Dendritic cell treated with granulocyte-macrophage colony-stimulating factor and Interleukin-4, amounts not matched to agents 40 ng/mL and 50 ng/mL, for 4 days (primary cell): Measurements from ENCODE around the gene CDC14A.
"Not testable (repeated sequence)": the region's sequence is repeated elsewhere in the genome, so short reads cannot be mapped to it uniquely, and the experiment has no call there.

Experiments used
- H3K27ac Mint-ChIP-seq: one replicate; pipeline ENCODE4 v1.8.0; 2022; ENCODE audit warnings: mild to moderate bottlenecking, mixed read lengths
- H3K27me3 Mint-ChIP-seq: one replicate; pipeline ENCODE4 v1.8.0; 2022; ENCODE audit warnings: mild to moderate bottlenecking, mixed read lengths
- H3K36me3 Mint-ChIP-seq: one replicate; pipeline ENCODE4 v1.8.0; 2022; ENCODE audit warnings: low read depth, mixed read lengths
- H3K4me1 Mint-ChIP-seq: one replicate; pipeline ENCODE4 v1.8.0; 2022; ENCODE audit warnings: low read depth, mixed read lengths
- H3K4me3 Mint-ChIP-seq: one replicate; pipeline ENCODE4 v1.8.0; 2022; ENCODE audit warnings: mild to moderate bottlenecking, moderate library complexity, mixed read lengths
- H3K9me3 Mint-ChIP-seq: one replicate; pipeline ENCODE4 v1.8.0; 2022; ENCODE audit warnings: mixed read lengths
- intact Hi-C: fragments of 100-400 bp; cut with micrococcal nuclease; formaldehyde crosslinking; loops from one replicate; pipeline ENCODE4 v1.15.0; 2022

The CDC14A gene

GRCh38 chr1:100322436-100323211 is 29.7 kb upstream of the CDC14A start:
- no peak overlapping the region for H3K4me3 Mint-ChIP-seq
- H3K9me3 Mint-ChIP-seq = peaks cover 22% of the 10 kb centered on the region
- H3K27me3 Mint-ChIP-seq = no peaks in the 10 kb centered on the region
- intact Hi-C loops = no loop called here
- H3K4me1 Mint-ChIP-seq = no peaks in the 10 kb centered on the region
- H3K27ac Mint-ChIP-seq = no peak overlapping the region
- no peaks in the 10 kb centered on the region for H3K36me3 Mint-ChIP-seq

- intact Hi-C loops = no loop called here
- H3K4me1 Mint-ChIP-seq = peaks cover 6% of the 10 kb centered on the region
- H3K36me3 Mint-ChIP-seq = no peaks in the 10 kb centered on the region
- no peaks in the 10 kb centered on the region for H3K27me3 Mint-ChIP-seq
- peaks cover 22% of the 10 kb centered on the region for H3K9me3 Mint-ChIP-seq
- no peak overlapping the region for H3K4me3 Mint-ChIP-seq
- H3K27ac Mint-ChIP-seq = no peak overlapping the region
Measured at GRCh38 chr1:100323419-100324106, 28.7 kb upstream of the CDC14A start.

GRCh38 chr1:100325415-100326324 is 26.6 kb upstream of the CDC14A start:
- Mint-ChIP-seq H3K4me3 (no peak overlapping the region), H3K4me1 (peaks cover 6% of the 10 kb centered on the region), H3K36me3 (no peaks in the 10 kb centered on the region), H3K9me3 (peaks cover 5% of the 10 kb centered on the region), H3K27me3 (no peaks in the 10 kb centered on the region), H3K27ac (no peak overlapping the region)
- intact Hi-C loops = no loop called here

GRCh38 chr1:100326325-100326670 is 26.0 kb upstream of the CDC14A start:
- not testable (repeated sequence) for H3K27ac Mint-ChIP-seq, H3K36me3 Mint-ChIP-seq

GRCh38 chr1:100328133-100328532 is 24.2 kb upstream of the CDC14A start:
- no peaks in the 10 kb centered on the region for H3K27me3 Mint-ChIP-seq
- H3K36me3 Mint-ChIP-seq = no peaks in the 10 kb centered on the region
- no peak overlapping the region for H3K4me3 Mint-ChIP-seq
- H3K27ac Mint-ChIP-seq = no peak overlapping the region
- intact Hi-C loops = no loop called here
- peaks cover 6% of the 10 kb centered on the region for H3K4me1 Mint-ChIP-seq
- H3K9me3 Mint-ChIP-seq = no peaks in the 10 kb centered on the region

More at GRCh38 chr1:100326325-100326670, 26.0 kb upstream of the CDC14A start:
- H3K9me3 Mint-ChIP-seq, H3K27me3 Mint-ChIP-seq, H3K4me3 Mint-ChIP-seq, intact Hi-C loops, H3K4me1 Mint-ChIP-seq: not testable (repeated sequence)

- H3K27ac Mint-ChIP-seq, H3K36me3 Mint-ChIP-seq, intact Hi-C loops, H3K27me3 Mint-ChIP-seq, H3K4me1 Mint-ChIP-seq, H3K9me3 Mint-ChIP-seq, H3K4me3 Mint-ChIP-seq: not testable (repeated sequence)
Measured at GRCh38 chr1:100331146-100331545, 21.2 kb upstream of the CDC14A start.

- peaks cover 6% of the 10 kb centered on the region for H3K4me1 Mint-ChIP-seq
- no peaks in the 10 kb centered on the region for H3K36me3 Mint-ChIP-seq
- H3K4me3 Mint-ChIP-seq = no peak overlapping the region
- H3K9me3 Mint-ChIP-seq = no peaks in the 10 kb centered on the region
- no peaks in the 10 kb centered on the region for H3K27me3 Mint-ChIP-seq
- no peak overlapping the region for H3K27ac Mint-ChIP-seq
- intact Hi-C loops = no loop called here
Measured at GRCh38 chr1:100332331-100332730, 20.0 kb upstream of the CDC14A start.

GRCh38 chr1:100335436-100335835 is 16.9 kb upstream of the CDC14A start:
- Mint-ChIP-seq H3K27me3 (peaks cover 2% of the 10 kb centered on the region), H3K4me1 (no peaks in the 10 kb centered on the region), H3K27ac (no peak overlapping the region), H3K36me3 (no peaks in the 10 kb centered on the region), H3K4me3 (no peak overlapping the region), H3K9me3 (no peaks in the 10 kb centered on the region)
- intact Hi-C loops = no loop called here

GRCh38 chr1:100337878-100338277 is 14.4 kb upstream of the CDC14A start:
- H3K36me3 Mint-ChIP-seq, intact Hi-C loops, H3K9me3 Mint-ChIP-seq, H3K27me3 Mint-ChIP-seq, H3K27ac Mint-ChIP-seq, H3K4me1 Mint-ChIP-seq, H3K4me3 Mint-ChIP-seq: not testable (repeated sequence)

GRCh38 chr1:100339735-100340134 is 12.6 kb upstream of the CDC14A start:
- H3K4me3 Mint-ChIP-seq, H3K4me1 Mint-ChIP-seq, H3K36me3 Mint-ChIP-seq, H3K9me3 Mint-ChIP-seq, H3K27ac Mint-ChIP-seq, intact Hi-C loops, H3K27me3 Mint-ChIP-seq: not testable (repeated sequence)

GRCh38 chr1:100340494-100340893 is 11.8 kb upstream of the CDC14A start:
- peaks cover 2% of the 10 kb centered on the region for H3K27me3 Mint-ChIP-seq
- H3K27ac Mint-ChIP-seq = no peak overlapping the region
- no peaks in the 10 kb centered on the region for H3K36me3 Mint-ChIP-seq
- H3K4me1 Mint-ChIP-seq = peaks cover 6% of the 10 kb centered on the region
- no peak overlapping the region for H3K4me3 Mint-ChIP-seq
- intact Hi-C loops = no loop called here
- H3K9me3 Mint-ChIP-seq = no peaks in the 10 kb centered on the region

- no peak overlapping the region for H3K27ac Mint-ChIP-seq
- H3K9me3 Mint-ChIP-seq = no peaks in the 10 kb centered on the region
- H3K4me3 Mint-ChIP-seq = no peak overlapping the region
- H3K27me3 Mint-ChIP-seq = peaks cover 2% of the 10 kb centered on the region
- intact Hi-C loops = no loop called here
- H3K36me3 Mint-ChIP-seq = no peaks in the 10 kb centered on the region
- H3K4me1 Mint-ChIP-seq = peaks cover 6% of the 10 kb centered on the region
Measured at GRCh38 chr1:100342348-100342747, 10.0 kb upstream of the CDC14A start.

- no peaks in the 10 kb centered on the region for H3K36me3 Mint-ChIP-seq
- peaks cover 6% of the 10 kb centered on the region for H3K4me1 Mint-ChIP-seq
- H3K27ac Mint-ChIP-seq = no peak overlapping the region
- no peaks in the 10 kb centered on the region for H3K9me3 Mint-ChIP-seq
- H3K27me3 Mint-ChIP-seq = no peaks in the 10 kb centered on the region
- no peak overlapping the region for H3K4me3 Mint-ChIP-seq
- intact Hi-C loops = no loop called here
Measured at GRCh38 chr1:100343897-100344296, 8.4 kb upstream of the CDC14A start.

- no peak overlapping the region for H3K4me3 Mint-ChIP-seq
- intact Hi-C loops = no loop called here
- no peaks in the 10 kb centered on the region for H3K9me3 Mint-ChIP-seq
- no peaks in the 10 kb centered on the region for H3K36me3 Mint-ChIP-seq
- no peaks in the 10 kb centered on the region for H3K27me3 Mint-ChIP-seq
- H3K4me1 Mint-ChIP-seq = peaks cover 6% of the 10 kb centered on the region
- no peak overlapping the region for H3K27ac Mint-ChIP-seq
Measured at GRCh38 chr1:100344774-100345173, 7.5 kb upstream of the CDC14A start.
